Left ventricle myocardium inferior (tissue), 1 donor: ENCODE data around the gene OR6B1. TPM values are rescaled to one million over a fixed set of nuclear protein-coding genes. Genes with fewer than 3 reads are reported as not detected.
A peak's percentile ranks its signal among the peaks of the same experiment; 100 is the strongest.
"Not testable (repeated sequence)": the region's sequence is repeated elsewhere in the genome, so short reads cannot be mapped to it uniquely, and the experiment has no call there.

Experiments used
- DNase-seq: peaks from one replicate; pipeline ENCODE4 v3.0.0-alpha.2; 2020
- H3K27ac ChIP-seq: fragments of 200-600 bp; replicated peaks from 2 replicates; pipeline ENCODE4 v1.8.0; 2021
- H3K27me3 ChIP-seq: fragments of 200-600 bp; 2 replicates; pipeline ENCODE4 v1.8.0; 2021; ENCODE audit warnings: low read depth
- H3K36me3 ChIP-seq: fragments of 200-600 bp; 2 replicates; pipeline ENCODE4 v1.8.0; 2021
- H3K4me1 ChIP-seq: fragments of 200-600 bp; 2 replicates; pipeline ENCODE4 v1.8.0; 2021
- H3K4me3 ChIP-seq: fragments of 200-600 bp; 2 replicates; pipeline ENCODE4 v1.8.0; 2021; ENCODE audit warnings: mild to moderate bottlenecking, moderate library complexity
- H3K9me3 ChIP-seq: fragments of 200-600 bp; replicated peaks from 2 replicates; pipeline ENCODE4 v1.8.0; 2021
- CTCF ChIP-seq: fragments of 200-600 bp; IDR thresholded peaks from 2 replicates; pipeline ENCODE4 v1.8.0; 2021; ENCODE audit warnings: antibody characterized with exemption, mild to moderate bottlenecking, borderline replicate concordance
- intact Hi-C: fragments of 100-400 bp; cut with micrococcal nuclease; formaldehyde crosslinking; loops from one replicate; pipeline ENCODE4 v1.11.0; 2022
- total RNA-seq: library from RNA; stranded (reverse); fragmentation: NEBNext Ultra II Directional; extraction: Animal tissue kit (Norgen Biotek cat#: 25700); gene quantifications from one replicate; pipeline ENCODE4 v1.2.1, GENCODE V29; 2021
- donor health status: DM: no; HTN: yes; CAD: no; lungs with severe emphysema.

Gene OR6B1
- total RNA-seq, 1 donor from 2014 or later, result not detected

GRCh38 chr7:144001543-144001942 lies 1.4 kb downstream of the OR6B1 start:
- DNase-seq, result no peak
- no peaks in the 10 kb centered on the region for H3K27me3 ChIP-seq
- no peaks in the 10 kb centered on the region for H3K4me1 ChIP-seq
- no peak overlapping the region for H3K27ac ChIP-seq
- intact Hi-C loops, result no loop called here
- no peak overlapping the region for H3K4me3 ChIP-seq
- no peak for TF ChIP-seq CTCF
- no peaks in the 10 kb centered on the region for H3K36me3 ChIP-seq
- no peaks in the 10 kb centered on the region for H3K9me3 ChIP-seq

GRCh38 chr7:144004703-144005102 lies 4.6 kb downstream of the OR6B1 start:
- no peaks in the 10 kb centered on the region for H3K36me3 ChIP-seq
- H3K4me1 ChIP-seq, result no peaks in the 10 kb centered on the region
- no peaks in the 10 kb centered on the region for H3K27me3 ChIP-seq
- no peak overlapping the region for H3K27ac ChIP-seq
- TF ChIP-seq CTCF, result no peak
- no peak for DNase-seq
- peaks cover 8% of the 10 kb centered on the region for H3K9me3 ChIP-seq
- H3K4me3 ChIP-seq, result no peak overlapping the region
- intact Hi-C loops, result no loop called here

- no peak overlapping the region for H3K4me3 ChIP-seq
- no peaks in the 10 kb centered on the region for H3K36me3 ChIP-seq
- no peak for TF ChIP-seq CTCF
- no peaks in the 10 kb centered on the region for H3K27me3 ChIP-seq
- H3K27ac ChIP-seq, result peak overlapping the region; percentile 20
- H3K9me3 ChIP-seq, result peaks cover 21% of the 10 kb centered on the region
- intact Hi-C loops, result no loop called here
- no peak for DNase-seq
- H3K4me1 ChIP-seq, result no peaks in the 10 kb centered on the region
Measured at GRCh38 chr7:144006029-144006691, 6.0 kb downstream of the OR6B1 start.

GRCh38 chr7:144006692-144007042 lies 6.5 kb downstream of the OR6B1 start:
- Histone ChIP-seq H3K4me1 (no peaks in the 10 kb centered on the region), H3K9me3 (peaks cover 22% of the 10 kb centered on the region), H3K36me3 (no peaks in the 10 kb centered on the region), H3K27me3 (no peaks in the 10 kb centered on the region), H3K4me3 (no peak overlapping the region), H3K27ac (no peak overlapping the region)
- TF ChIP-seq CTCF, result no peak
- no peak for DNase-seq
- intact Hi-C loops, result no loop called here

GRCh38 chr7:144009361-144009760 lies 9.2 kb downstream of the OR6B1 start:
- Histone ChIP-seq H3K4me1 (no peaks in the 10 kb centered on the region), H3K36me3 (no peaks in the 10 kb centered on the region), H3K27me3 (no peaks in the 10 kb centered on the region), H3K9me3 (peaks cover 22% of the 10 kb centered on the region), H3K4me3 (no peak overlapping the region), H3K27ac (no peak overlapping the region)
- TF ChIP-seq CTCF, result no peak
- intact Hi-C loops, result no loop called here
- DNase-seq, result no peak

GRCh38 chr7:144010061-144010460 lies 9.9 kb downstream of the OR6B1 start:
- H3K4me1 ChIP-seq, H3K4me3 ChIP-seq, DNase-seq, H3K27ac ChIP-seq, H3K36me3 ChIP-seq, H3K27me3 ChIP-seq, intact Hi-C loops: not testable (repeated sequence)
- H3K9me3 ChIP-seq, result peaks cover 25% of the 10 kb centered on the region

- H3K27ac ChIP-seq, H3K4me3 ChIP-seq, H3K4me1 ChIP-seq, H3K27me3 ChIP-seq, DNase-seq, intact Hi-C loops, H3K36me3 ChIP-seq: not testable (repeated sequence)
- peaks cover 25% of the 10 kb centered on the region for H3K9me3 ChIP-seq
Measured at GRCh38 chr7:144010821-144011220, 10.7 kb downstream of the OR6B1 start.
